Astrocyte of the cerebellum (primary cell): ENCODE results near the gene ANO6.

ENCODE experiments used
- DNase-seq: peaks from one replicate; pipeline ENCODE4 v3.0.0-alpha.2; 2011; ENCODE audit warnings: low read depth
- H3K4me3 ChIP-seq: 2 replicates; pipeline ENCODE4 v1.5.1; 2011; ENCODE audit warnings: mild to moderate bottlenecking, low read depth, low read length, moderate library complexity
- in situ Hi-C: cut with HindIII; loops from 2 replicates; pipeline ENCODE4 v1.10.0; 2017; ENCODE audit warnings: low sequenced_read_pairs
- TF ChIP-seq, protein P1 (sequence below): IDR thresholded peaks from 2 replicates; pipeline ENCODE4 v1.5.1; 2012; ENCODE audit warnings: low read length, low read depth, moderate library complexity, mild to moderate bottlenecking; ENCODE audit errors: missing control alignments

ANO6 gene

DNA sequence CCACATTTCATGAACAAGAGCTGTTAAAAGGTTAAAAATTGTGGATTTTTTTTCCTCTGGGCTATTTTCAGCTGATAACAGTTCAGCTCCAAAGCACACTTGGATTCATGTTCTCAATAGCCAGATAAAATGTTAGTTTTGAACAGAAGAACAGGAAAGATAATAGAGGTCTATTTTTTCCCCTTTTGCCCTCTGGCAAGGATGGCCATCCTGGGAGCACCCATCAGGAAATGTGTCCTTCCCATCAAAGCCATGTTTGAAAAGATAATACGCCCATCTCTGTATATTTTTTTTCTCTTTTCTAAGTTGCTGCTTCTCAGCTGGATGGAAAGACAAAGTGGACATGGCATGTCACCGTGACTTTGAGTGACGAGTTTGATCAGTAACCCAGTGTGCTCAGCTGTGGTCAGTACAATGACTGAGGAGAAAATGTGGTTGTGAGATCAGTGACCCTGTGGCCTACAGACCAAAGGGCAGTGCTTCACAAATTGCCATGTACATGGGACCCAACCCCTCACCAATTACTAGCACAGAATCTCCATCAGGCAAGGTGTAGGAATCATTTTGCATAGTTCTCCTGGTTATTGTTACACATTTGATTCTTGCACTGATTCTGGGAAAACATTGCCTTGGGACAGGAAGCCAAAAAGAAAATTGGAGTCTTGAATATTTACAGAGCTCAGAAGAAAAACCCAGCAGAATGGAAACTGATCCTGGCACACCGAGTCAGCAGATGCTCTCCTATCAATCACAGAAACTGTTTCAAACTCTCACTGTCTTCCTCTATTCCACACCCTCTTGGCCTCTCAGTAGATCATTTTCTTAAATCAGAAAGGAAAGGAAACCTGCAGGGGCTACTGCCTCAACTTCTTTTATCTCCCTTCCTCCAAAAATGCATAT, 64.3 kb downstream of the ANO6 start:
- no peak for DNase-seq
- TF ChIP-seq, protein P1, sequence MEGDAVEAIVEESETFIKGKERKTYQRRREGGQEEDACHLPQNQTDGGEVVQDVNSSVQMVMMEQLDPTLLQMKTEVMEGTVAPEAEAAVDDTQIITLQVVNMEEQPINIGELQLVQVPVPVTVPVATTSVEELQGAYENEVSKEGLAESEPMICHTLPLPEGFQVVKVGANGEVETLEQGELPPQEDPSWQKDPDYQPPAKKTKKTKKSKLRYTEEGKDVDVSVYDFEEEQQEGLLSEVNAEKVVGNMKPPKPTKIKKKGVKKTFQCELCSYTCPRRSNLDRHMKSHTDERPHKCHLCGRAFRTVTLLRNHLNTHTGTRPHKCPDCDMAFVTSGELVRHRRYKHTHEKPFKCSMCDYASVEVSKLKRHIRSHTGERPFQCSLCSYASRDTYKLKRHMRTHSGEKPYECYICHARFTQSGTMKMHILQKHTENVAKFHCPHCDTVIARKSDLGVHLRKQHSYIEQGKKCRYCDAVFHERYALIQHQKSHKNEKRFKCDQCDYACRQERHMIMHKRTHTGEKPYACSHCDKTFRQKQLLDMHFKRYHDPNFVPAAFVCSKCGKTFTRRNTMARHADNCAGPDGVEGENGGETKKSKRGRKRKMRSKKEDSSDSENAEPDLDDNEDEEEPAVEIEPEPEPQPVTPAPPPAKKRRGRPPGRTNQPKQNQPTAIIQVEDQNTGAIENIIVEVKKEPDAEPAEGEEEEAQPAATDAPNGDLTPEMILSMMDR = no peak
- no peak overlapping the region for H3K4me3 ChIP-seq
- in situ Hi-C loops = no loop called here

DNA sequence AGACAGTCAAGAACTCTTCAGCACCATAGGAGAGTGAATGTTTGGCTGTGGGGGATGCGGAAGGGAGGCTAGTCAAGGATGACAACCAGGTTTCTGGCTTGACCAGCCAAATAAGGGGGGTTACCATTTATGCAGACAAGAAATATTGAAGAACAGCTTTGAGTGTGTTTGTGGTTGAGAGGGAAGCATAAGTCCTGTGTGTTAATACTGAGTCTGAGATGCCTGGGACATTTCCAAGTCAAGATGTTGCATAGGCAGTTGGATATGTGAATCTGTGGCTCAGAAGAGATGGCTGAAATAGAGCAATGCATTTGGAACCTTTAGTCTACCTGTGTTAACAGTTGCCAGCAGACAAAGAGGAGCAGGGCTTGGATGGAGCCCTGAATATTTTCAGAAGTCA, 66.1 kb downstream of the ANO6 start:
- TF ChIP-seq, protein P1 = no peak
- in situ Hi-C loops = no loop called here
- no peak overlapping the region for H3K4me3 ChIP-seq
- no peak for DNase-seq

DNA sequence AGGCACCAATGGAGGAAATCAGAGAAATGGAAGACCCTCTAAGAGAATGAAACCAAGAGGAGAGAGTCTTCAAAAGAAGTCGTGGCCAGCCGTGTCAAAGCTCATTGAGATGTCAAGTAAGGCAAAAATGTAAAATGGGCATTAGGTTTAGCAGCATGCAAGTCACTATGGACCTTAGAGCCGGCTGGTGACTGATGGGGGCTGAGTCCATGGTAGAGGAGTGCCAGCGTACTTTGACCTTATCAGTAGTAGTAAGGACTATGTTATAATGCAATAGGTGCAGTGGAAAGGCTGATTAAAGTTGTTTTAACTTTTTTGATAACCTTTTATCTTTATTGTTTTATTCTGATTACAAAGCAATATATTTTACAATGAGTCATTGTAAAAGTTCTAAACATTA, 66.5 kb downstream of the ANO6 start:
- no peak overlapping the region for H3K4me3 ChIP-seq
- TF ChIP-seq, protein P1 = no peak
- in situ Hi-C loops = no loop called here
- no peak for DNase-seq

DNA sequence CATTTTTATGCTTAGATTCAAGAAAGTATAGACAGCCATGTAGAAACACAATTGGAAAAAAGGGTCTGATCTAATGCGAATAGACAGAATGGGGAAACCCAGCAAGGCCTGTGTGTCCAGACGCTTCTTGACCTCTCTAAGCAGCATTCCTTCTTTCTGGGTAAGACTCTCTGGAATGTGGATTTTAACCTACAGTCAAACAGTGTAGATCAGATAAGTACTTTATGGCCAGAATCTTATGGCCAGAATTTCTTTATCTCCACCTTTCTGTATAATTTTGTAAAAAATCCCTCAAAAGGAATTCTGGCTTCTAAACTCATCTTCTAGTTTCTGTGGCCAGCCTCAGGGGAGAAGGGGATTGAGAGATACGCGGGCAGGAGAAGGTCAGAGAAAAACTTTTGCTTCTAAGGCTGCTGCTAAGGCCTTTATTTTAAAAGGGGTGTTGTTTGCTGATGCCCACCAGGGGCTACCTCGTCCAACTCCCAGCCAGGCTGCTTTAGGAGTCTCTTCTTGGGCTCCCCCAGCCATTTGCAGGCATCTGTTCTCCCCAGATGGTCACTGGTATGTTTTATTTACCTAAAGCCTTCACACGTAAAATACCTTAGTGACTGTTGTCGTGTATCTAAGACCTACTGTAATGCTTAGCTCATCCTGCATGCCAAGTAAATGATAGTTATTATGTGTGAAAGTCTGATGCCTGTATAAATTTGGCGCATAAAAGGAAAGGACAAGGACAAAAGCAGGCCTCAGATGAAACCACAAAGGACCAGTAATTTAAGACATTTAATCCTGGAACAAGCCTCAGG, 68.4 kb downstream of the ANO6 start:
- no peak for DNase-seq
- no peak overlapping the region for H3K4me3 ChIP-seq
- in situ Hi-C loops = no loop called here
- TF ChIP-seq, protein P1 = peak; percentile 26

DNA sequence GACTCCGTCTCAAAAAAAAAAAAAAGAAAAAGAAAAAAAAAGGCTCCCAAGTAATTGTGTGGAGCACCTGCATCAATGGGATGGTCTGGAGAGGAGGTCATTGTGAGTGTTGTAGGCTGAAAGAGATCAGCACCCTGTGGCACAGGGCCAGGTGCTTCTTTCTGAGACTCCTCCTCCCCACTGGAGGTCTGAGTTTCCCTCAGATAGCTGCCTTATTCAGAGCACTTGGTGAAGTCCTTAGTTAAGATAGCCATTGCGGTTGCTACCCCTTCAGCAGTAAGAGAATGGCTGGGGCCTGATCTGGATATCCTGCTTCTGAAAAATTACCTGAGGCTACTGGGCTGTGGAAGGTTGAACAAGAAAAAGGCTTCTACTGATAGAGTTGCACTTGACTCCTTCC, 69.8 kb downstream of the ANO6 start:
- TF ChIP-seq, protein P1 = no peak
- in situ Hi-C loops = no loop called here
- H3K4me3 ChIP-seq = no peak overlapping the region
- DNase-seq = no peak

DNA sequence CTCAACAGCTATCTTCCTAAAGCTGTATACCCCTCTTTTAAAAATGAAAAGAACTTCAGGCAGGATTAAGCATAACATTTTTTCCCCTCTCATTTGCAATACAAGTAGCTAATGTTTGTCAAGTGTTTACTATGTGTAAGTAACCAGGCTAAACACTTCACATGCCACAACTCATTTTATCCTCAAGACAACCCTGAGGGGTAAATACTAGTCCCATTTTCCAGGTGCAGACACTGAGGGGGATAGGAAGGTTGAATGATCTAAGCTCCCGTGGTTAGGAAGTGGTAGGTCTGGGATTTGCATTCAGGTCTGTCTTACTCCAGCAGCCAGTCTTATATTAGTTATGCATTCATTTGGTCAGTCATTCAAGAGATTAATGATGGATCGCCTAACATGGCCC, 70.7 kb downstream of the ANO6 start:
- no peak for DNase-seq
- in situ Hi-C loops = no loop called here
- TF ChIP-seq, protein P1 = no peak
- no peak overlapping the region for H3K4me3 ChIP-seq
